HFFc6 (cell line): ENCODE data around the gene GALC. TPM values are rescaled to one million over a fixed set of nuclear protein-coding genes. Genes with fewer than 3 reads are reported as not detected.

Experiments used
- DNase-seq: peaks from one replicate; pipeline ENCODE4 v3.0.0-alpha.2; 2018
- H3K27ac Mint-ChIP-seq: 2 replicates; pipeline ENCODE4 v1.8.0; 2020; ENCODE audit warnings: mild to moderate bottlenecking, mixed read lengths
- H3K27me3 Mint-ChIP-seq: 2 replicates; pipeline ENCODE4 v1.8.0; 2021; ENCODE audit warnings: mild to moderate bottlenecking, moderate library complexity, mixed read lengths; ENCODE audit not compliant: insufficient read depth
- H3K36me3 Mint-ChIP-seq: 2 replicates; pipeline ENCODE4 v1.8.0; 2021; ENCODE audit warnings: low read depth, mixed read lengths
- H3K4me1 Mint-ChIP-seq: 2 replicates; pipeline ENCODE4 v1.8.0; 2020; ENCODE audit warnings: low read depth, mixed read lengths
- H3K4me3 Mint-ChIP-seq: 2 replicates; pipeline ENCODE4 v1.8.0; 2020; ENCODE audit warnings: mild to moderate bottlenecking, moderate library complexity, mixed read lengths
- H3K9me3 Mint-ChIP-seq: 2 replicates; pipeline ENCODE4 v1.8.0; 2020; ENCODE audit warnings: mild to moderate bottlenecking, mixed read lengths
- total RNA-seq, 6 experiments: library from RNA; stranded (reverse); fragmentation: NEBNext Ultra II Directional; extraction: Animal tissue kit (Norgen Biotek cat#: 25700); gene quantifications; 2 replicates in 1 of 6; 3 replicates in 5 of 6; pipeline ENCODE4 v1.2.3, GENCODE V29; 2021
- TF ChIP-seq, protein P1 (sequence below): fragments of 200-600 bp; sonication (generic); IDR thresholded peaks from 2 replicates; pipeline ENCODE4 v1.5.0; 2021; ENCODE audit warnings: antibody characterized with exemption, mild to moderate bottlenecking

The GALC gene
- total RNA-seq, 6 experiments from 2014 or later, result 9.3 to 11.8 (median 10.8) TPM

- Mint-ChIP-seq H3K4me3 (no peak overlapping the region), H3K27ac (no peak overlapping the region), H3K27me3 (peaks cover 6% of the 10 kb centered on the region), H3K4me1 (no peaks in the 10 kb centered on the region), H3K9me3 (no peaks in the 10 kb centered on the region), H3K36me3 (no peaks in the 10 kb centered on the region)
- TF ChIP-seq, protein P1, sequence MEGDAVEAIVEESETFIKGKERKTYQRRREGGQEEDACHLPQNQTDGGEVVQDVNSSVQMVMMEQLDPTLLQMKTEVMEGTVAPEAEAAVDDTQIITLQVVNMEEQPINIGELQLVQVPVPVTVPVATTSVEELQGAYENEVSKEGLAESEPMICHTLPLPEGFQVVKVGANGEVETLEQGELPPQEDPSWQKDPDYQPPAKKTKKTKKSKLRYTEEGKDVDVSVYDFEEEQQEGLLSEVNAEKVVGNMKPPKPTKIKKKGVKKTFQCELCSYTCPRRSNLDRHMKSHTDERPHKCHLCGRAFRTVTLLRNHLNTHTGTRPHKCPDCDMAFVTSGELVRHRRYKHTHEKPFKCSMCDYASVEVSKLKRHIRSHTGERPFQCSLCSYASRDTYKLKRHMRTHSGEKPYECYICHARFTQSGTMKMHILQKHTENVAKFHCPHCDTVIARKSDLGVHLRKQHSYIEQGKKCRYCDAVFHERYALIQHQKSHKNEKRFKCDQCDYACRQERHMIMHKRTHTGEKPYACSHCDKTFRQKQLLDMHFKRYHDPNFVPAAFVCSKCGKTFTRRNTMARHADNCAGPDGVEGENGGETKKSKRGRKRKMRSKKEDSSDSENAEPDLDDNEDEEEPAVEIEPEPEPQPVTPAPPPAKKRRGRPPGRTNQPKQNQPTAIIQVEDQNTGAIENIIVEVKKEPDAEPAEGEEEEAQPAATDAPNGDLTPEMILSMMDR, result no peak
- no peak for DNase-seq
Measured at GRCh38 chr14:87908550-87908949, 84.4 kb downstream of the GALC start.

DNA sequence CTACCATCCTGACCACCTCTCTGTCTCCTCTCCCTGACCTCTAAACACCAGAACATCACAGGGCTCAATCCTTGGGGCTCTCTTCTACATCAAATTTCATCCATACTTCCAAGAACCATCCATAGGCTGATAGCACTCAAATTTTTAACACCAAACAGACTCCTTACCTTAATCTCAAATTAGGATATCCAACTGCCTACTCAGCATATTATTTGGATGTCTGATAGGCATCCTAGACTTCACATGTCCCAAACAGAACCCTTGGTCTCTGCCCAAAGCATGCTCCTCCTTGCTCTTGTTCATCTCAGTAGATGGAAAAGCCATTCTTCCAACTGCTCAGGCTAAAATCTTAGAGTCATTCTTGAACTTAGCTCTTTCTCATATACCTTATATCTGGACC is 91.3 kb downstream of the GALC start:
- TF ChIP-seq, protein P1, result no peak
- peaks cover 3% of the 10 kb centered on the region for H3K27me3 Mint-ChIP-seq
- H3K4me1 Mint-ChIP-seq, result peaks cover 5% of the 10 kb centered on the region; the same call in 1 of the 2 replicates
- H3K4me3 Mint-ChIP-seq, result no peak overlapping the region
- H3K27ac Mint-ChIP-seq, result no peak overlapping the region
- H3K36me3 Mint-ChIP-seq, result no peaks in the 10 kb centered on the region
- no peak for DNase-seq
- H3K9me3 Mint-ChIP-seq, result no peaks in the 10 kb centered on the region

GRCh38 chr14:87901236-87901635 is 91.7 kb downstream of the GALC start:
- TF ChIP-seq, protein P1, result no peak
- Mint-ChIP-seq H3K4me3 (no peak overlapping the region), H3K36me3 (no peaks in the 10 kb centered on the region), H3K9me3 (no peaks in the 10 kb centered on the region), H3K27ac (no peak overlapping the region), H3K27me3 (peaks cover 3% of the 10 kb centered on the region), H3K4me1 (peaks cover 5% of the 10 kb centered on the region; the same call in 1 of the 2 replicates)
- DNase-seq, result no peak

GRCh38 chr14:87899228-87899627 is 93.8 kb downstream of the GALC start:
- Mint-ChIP-seq H3K4me1 (peaks cover 5% of the 10 kb centered on the region; the same call in 1 of the 2 replicates), H3K27me3 (peaks cover 3% of the 10 kb centered on the region), H3K4me3 (no peak overlapping the region), H3K36me3 (no peaks in the 10 kb centered on the region), H3K9me3 (no peaks in the 10 kb centered on the region), H3K27ac (no peak overlapping the region)
- TF ChIP-seq, protein P1, result no peak
- DNase-seq, result no peak

DNA sequence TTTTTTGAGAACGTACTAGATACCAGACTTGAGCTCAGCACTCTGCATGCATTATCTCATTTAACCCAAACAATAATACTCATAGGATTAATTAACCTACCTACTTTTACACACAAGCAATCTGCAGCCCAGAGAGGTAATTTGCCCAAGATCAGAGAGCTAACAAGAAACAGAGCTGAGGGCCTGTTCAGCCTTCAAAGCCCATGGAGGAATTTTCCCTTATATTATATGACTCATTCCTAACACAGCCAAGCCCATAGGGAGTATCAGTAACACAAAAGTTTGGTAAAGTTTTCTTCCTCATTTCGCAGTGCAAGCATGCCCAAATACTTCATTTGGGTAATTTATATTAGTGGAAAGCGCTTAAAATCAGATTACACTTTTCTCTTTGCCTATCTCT is 94.7 kb downstream of the GALC start:
- TF ChIP-seq, protein P1, result no peak
- no peaks in the 10 kb centered on the region for H3K36me3 Mint-ChIP-seq
- no peak overlapping the region for H3K27ac Mint-ChIP-seq
- no peak overlapping the region for H3K4me3 Mint-ChIP-seq
- H3K27me3 Mint-ChIP-seq, result peaks cover 3% of the 10 kb centered on the region
- H3K9me3 Mint-ChIP-seq, result no peaks in the 10 kb centered on the region
- DNase-seq, result no peak
- H3K4me1 Mint-ChIP-seq, result peaks cover 5% of the 10 kb centered on the region; the same call in 1 of the 2 replicates
